OCI-LY7 (cell line): ENCODE data around the gene CHST8. TPM values are rescaled to one million over a fixed set of nuclear protein-coding genes. Genes with fewer than 3 reads are reported as not detected.

Source experiments
- BruUV-seq: library from RNA; stranded (reverse); fragments of 400-500 nt; replicated peaks from 2 replicates; lab custom pipeline; 2021; lab: Mats Ljungman, UMichigan
- CTCF ChIA-PET: fragments of 300-600 bp; sonication (Branson Sonifier 250); formaldehyde crosslinking; loops from one replicate; lab custom pipeline; 2022; ENCODE audit warnings: antibody characterized with exemption; ENCODE audit not compliant: unreplicated experiment; lab: Charles Lee
- POLR2A ChIA-PET: fragments of 300-600 bp; sonication (Branson Sonifier 250); formaldehyde crosslinking; loops from one replicate; lab custom pipeline; 2022; ENCODE audit warnings: antibody characterized with exemption; lab: Charles Lee
- DNase-seq: peaks from one replicate; pipeline ENCODE4 v3.0.0-alpha.2; 2015; ENCODE audit warnings: low spot score
- H2AFZ ChIP-seq: fragments of 200-600 bp; sonication (generic), shearing (Covaris generic); 2 replicates; pipeline ENCODE4 v1.6.1; 2014; ENCODE audit warnings: mild to moderate bottlenecking, antibody characterized with exemption, low read length, moderate library complexity
- H3K27ac ChIP-seq: fragments of 200-600 bp; sonication (generic); 2 replicates; pipeline ENCODE4 v1.5.1; 2014; ENCODE audit warnings: mixed run types, low read depth, mild to moderate bottlenecking, moderate library complexity, low read length, inconsistent platforms; ENCODE audit not compliant: poor library complexity, severe bottlenecking
- H3K36me3 ChIP-seq: fragments of 200-600 bp; sonication (generic); 2 replicates; pipeline ENCODE4 v1.6.1; 2014; ENCODE audit warnings: mild to moderate bottlenecking, antibody characterized with exemption, low read length, moderate library complexity, mixed read lengths; ENCODE audit not compliant: insufficient read depth
- H3K4me1 ChIP-seq: fragments of 200-600 bp; sonication (generic); 2 replicates; pipeline ENCODE4 v1.5.1; 2014; ENCODE audit warnings: mild to moderate bottlenecking, low read length; ENCODE audit not compliant: insufficient read depth, poor library complexity, severe bottlenecking
- H3K4me2 ChIP-seq: fragments of 200-600 bp; sonication (generic); 2 replicates; pipeline ENCODE4 v1.6.1; 2014; ENCODE audit warnings: mild to moderate bottlenecking, low read length
- H3K4me3 ChIP-seq: fragments of 200-600 bp; sonication (generic); 2 replicates; pipeline ENCODE4 v1.5.1; 2014; ENCODE audit warnings: mild to moderate bottlenecking, low read depth, low read length; ENCODE audit not compliant: poor library complexity, severe bottlenecking
- H3K79me2 ChIP-seq: fragments of 200-600 bp; sonication (generic); 2 replicates; pipeline ENCODE4 v1.6.1; 2016; ENCODE audit warnings: low read depth, mild to moderate bottlenecking, low read length, moderate library complexity, mixed read lengths; ENCODE audit not compliant: insufficient read depth
- H3K9me2 ChIP-seq: fragments of 200-600 bp; sonication (generic); 2 replicates; pipeline ENCODE4 v1.6.1; 2016; ENCODE audit warnings: mild to moderate bottlenecking, low read length, mixed read lengths; ENCODE audit not compliant: insufficient read depth
- H3K9me3 ChIP-seq: fragments of 200-600 bp; sonication (generic); 2 replicates; pipeline ENCODE4 v1.6.1; 2014; ENCODE audit warnings: mild to moderate bottlenecking, mixed run types, low read length, mixed read lengths
- H4K20me1 ChIP-seq: fragments of 200-600 bp; sonication (generic); 2 replicates; pipeline ENCODE4 v1.6.1; 2014; ENCODE audit warnings: mild to moderate bottlenecking, antibody characterized with exemption, low read length, moderate library complexity, mixed read lengths; ENCODE audit not compliant: insufficient read depth
- EZH2phosphoT487 ChIP-seq: fragments of 200-600 bp; sonication (generic); IDR thresholded peaks from 2 replicates; pipeline ENCODE4 v1.6.1; 2018; ENCODE audit warnings: low read depth, borderline replicate concordance, mild to moderate bottlenecking, mixed run types, antibody characterized with exemption, low read length, moderate library complexity, mixed read lengths
- intact Hi-C: fragments of 100-400 bp; cut with micrococcal nuclease; formaldehyde crosslinking; loops from one replicate; pipeline ENCODE4 v1.10.0; 2022; ENCODE audit not compliant: unreplicated experiment
- total RNA-seq, 2 experiments: library from RNA; depleted of rRNA in 1 of 2; stranded (reverse); fragments of >200 nt in 1 of 2; shearing (Covaris generic) in 1 of 2; gene quantifications; 2 replicates each; pipeline ENCODE4 v1.2.3, GENCODE V29; 2014 to 2022
- TF ChIP-seq, protein P1 (sequence below): fragments of 200-600 bp; sonication (generic); conservative IDR thresholded peaks from 2 replicates; pipeline ENCODE4 v1.5.1; 2014; ENCODE audit warnings: mild to moderate bottlenecking, antibody characterized with exemption, low read length, moderate library complexity, mixed read lengths

CHST8 gene
- total RNA-seq, 2 experiments from 2014 or later = not detected

DNA sequence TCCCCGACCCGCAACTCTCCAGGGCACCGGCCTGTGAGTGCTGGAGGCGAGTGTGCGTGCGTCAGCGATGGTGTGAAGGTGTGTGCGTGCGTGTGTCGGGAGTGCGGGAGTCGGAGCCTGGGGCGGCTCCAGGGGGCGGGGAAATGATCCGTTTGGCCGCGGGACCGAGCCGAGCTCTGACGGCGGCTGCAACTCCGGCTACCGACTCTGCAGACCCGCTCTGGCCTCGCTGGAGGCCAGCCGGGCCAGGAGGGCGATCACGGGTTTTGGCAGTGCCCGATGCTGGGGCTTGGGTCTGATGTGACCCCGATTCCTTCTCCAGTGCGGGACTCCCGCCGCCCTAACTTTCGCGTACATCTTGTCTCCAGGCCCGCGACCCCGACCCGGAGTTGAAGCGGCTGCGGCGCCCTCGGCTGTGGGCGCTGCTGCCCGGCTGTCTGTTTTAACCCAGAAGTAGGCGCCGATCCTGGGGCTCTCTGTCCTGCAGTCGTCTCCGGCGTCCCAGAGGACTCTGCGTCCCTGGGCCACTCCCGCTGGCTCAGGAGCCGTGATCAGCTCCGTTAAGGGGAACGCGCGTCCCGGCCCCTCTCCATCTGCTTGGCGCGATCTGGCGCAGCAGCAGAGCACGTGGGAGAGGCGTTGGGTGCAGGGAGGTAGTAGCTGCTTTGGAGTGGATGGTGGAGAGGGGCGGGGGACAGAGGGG, 1.2 kb downstream of the CHST8 start:
- no peaks in the 10 kb centered on the region for H3K79me2 ChIP-seq
- BruUV-seq = no TSS peak
- H3K9me3 ChIP-seq = no peaks in the 10 kb centered on the region
- no peak for TF ChIP-seq EZH2phosphoT487
- TF ChIP-seq, protein P1, sequence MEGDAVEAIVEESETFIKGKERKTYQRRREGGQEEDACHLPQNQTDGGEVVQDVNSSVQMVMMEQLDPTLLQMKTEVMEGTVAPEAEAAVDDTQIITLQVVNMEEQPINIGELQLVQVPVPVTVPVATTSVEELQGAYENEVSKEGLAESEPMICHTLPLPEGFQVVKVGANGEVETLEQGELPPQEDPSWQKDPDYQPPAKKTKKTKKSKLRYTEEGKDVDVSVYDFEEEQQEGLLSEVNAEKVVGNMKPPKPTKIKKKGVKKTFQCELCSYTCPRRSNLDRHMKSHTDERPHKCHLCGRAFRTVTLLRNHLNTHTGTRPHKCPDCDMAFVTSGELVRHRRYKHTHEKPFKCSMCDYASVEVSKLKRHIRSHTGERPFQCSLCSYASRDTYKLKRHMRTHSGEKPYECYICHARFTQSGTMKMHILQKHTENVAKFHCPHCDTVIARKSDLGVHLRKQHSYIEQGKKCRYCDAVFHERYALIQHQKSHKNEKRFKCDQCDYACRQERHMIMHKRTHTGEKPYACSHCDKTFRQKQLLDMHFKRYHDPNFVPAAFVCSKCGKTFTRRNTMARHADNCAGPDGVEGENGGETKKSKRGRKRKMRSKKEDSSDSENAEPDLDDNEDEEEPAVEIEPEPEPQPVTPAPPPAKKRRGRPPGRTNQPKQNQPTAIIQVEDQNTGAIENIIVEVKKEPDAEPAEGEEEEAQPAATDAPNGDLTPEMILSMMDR = no peak
- ChIA-PET CTCF (no interaction called here), POLR2A (no interaction called here)
- no peak overlapping the region for H2AFZ ChIP-seq
- H3K4me1 ChIP-seq = no peaks in the 10 kb centered on the region
- no peak overlapping the region for H3K4me2 ChIP-seq
- no peak for DNase-seq
- intact Hi-C loops = no loop called here
- H3K9me2 ChIP-seq = no peaks in the 10 kb centered on the region
- H3K27ac ChIP-seq = no peak overlapping the region
- H4K20me1 ChIP-seq = no peaks in the 10 kb centered on the region
- no peak overlapping the region for H3K4me3 ChIP-seq
- H3K36me3 ChIP-seq = no peaks in the 10 kb centered on the region

DNA sequence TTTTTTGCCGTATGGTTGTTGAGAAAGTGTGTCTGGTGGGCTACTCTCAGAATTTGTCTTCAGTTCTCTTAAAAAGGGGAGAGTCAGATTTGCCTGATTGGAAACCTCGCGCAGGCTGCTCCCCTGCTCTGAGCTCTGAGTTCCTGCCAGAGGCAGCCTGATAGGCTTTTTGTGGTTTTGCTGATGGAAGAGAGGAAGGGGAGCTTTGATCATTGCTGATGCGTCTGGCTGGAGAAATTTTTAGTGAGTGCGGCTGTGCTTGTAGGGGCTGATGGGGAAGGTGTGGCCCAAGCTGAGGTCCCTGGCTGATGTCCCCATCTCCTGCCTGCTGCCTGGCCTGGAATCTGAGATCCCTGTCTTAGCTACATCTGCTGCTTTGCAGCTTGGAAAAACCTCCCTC, 2.8 kb downstream of the CHST8 start:
- TF ChIP-seq EZH2phosphoT487 = no peak
- Histone ChIP-seq H3K36me3 (no peaks in the 10 kb centered on the region), H2AFZ (no peak overlapping the region), H4K20me1 (no peaks in the 10 kb centered on the region), H3K9me2 (no peaks in the 10 kb centered on the region), H3K4me3 (no peak overlapping the region), H3K9me3 (no peaks in the 10 kb centered on the region), H3K4me1 (no peaks in the 10 kb centered on the region), H3K4me2 (no peak overlapping the region), H3K79me2 (no peaks in the 10 kb centered on the region), H3K27ac (no peak overlapping the region)
- ChIA-PET POLR2A (no interaction called here), CTCF (no interaction called here)
- intact Hi-C loops = no loop called here
- DNase-seq = no peak
- no TSS peak for BruUV-seq

DNA sequence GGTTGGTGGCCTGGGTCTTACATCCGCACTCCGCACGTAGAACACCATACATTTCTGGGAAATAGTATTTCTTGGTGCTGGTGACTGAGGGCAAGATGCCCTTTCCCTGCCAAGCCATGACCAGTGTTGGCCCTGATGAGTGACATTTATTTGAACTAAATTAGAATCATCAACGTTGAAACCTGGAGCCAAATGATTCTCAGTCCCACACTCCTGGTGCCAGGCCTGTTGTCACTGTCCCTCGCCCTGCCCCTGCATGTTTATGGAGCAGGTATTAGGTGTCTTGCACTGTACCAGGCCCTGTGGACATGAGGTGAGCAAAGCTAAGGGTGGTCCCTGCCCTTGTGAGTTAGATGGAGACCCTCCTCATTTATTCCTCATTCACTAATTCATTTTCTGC, 5.8 kb downstream of the CHST8 start:
- no peaks in the 10 kb centered on the region for H4K20me1 ChIP-seq
- no peak overlapping the region for H3K27ac ChIP-seq
- no peak overlapping the region for H3K4me2 ChIP-seq
- H3K4me1 ChIP-seq = no peaks in the 10 kb centered on the region
- no peaks in the 10 kb centered on the region for H3K79me2 ChIP-seq
- ChIA-PET CTCF (no interaction called here), POLR2A (no interaction called here)
- intact Hi-C loops = no loop called here
- DNase-seq = no peak
- no peak overlapping the region for H3K4me3 ChIP-seq
- no peaks in the 10 kb centered on the region for H3K36me3 ChIP-seq
- TF ChIP-seq, protein P1 = no peak
- no peak for TF ChIP-seq EZH2phosphoT487
- no peaks in the 10 kb centered on the region for H3K9me3 ChIP-seq
- no peak overlapping the region for H2AFZ ChIP-seq
- H3K9me2 ChIP-seq = no peaks in the 10 kb centered on the region
- BruUV-seq = no TSS peak
